GM19467 (cell line): ENCODE results near the gene MAN1A2.
A peak's percentile ranks its signal among the peaks of the same experiment; 100 is the strongest.
"Not testable (repeated sequence)": the region's sequence is repeated elsewhere in the genome, so short reads cannot be mapped to it uniquely, and the experiment has no call there.

Experiments
- ATAC-seq: cut with Tn5 transposase; IDR thresholded peaks from one replicate; pipeline ENCODE4 v1.9.1; 2021; ENCODE audit warnings: mild to moderate bottlenecking, moderate library complexity; ENCODE audit not compliant: unreplicated experiment

MAN1A2 gene

DNA sequence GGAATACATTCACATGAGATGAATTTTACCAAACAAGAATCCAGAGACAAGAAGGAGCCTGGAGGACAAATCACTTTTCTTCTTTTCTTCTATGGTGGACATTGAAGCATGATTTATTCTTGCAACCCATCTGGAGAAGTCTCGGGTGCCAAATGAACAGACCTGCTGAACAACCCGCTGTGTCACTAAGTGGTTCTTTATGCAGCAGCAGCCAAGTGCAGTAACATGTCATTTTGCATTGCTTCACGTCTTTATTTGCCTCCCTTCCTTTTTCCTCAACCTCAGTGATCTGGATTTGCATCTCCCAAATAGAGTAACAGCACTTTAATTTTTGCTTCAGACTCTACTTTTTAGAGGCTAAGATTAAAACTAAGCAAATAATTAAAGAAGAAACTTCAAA, 188.6 kb downstream of the MAN1A2 start:
- ATAC-seq = no peak

DNA sequence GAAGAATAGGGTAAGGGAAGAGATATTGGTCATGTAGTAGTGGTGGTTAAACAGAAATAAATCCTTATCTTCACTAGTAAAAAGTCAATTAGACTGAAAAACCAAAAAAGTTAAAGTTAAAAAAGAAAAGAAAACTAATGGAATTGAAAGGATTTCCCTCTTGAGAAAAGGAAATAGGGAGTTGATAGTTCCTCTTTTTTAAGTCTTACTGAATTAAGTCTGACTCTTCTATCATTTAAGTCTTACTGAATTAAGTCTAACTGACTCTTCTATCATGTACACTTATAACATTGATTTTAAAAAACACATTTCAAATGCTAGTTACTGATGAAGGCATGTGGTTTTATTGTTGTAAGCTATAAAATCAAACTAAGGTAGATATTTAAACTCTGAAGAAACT, 189.1 kb downstream of the MAN1A2 start:
- ATAC-seq = no peak

- ATAC-seq = no peak
Measured at GRCh38 chr1:117556976-117557375, 189.7 kb downstream of the MAN1A2 start.

- not testable (repeated sequence) for ATAC-seq
Measured at GRCh38 chr1:117558451-117558850, 191.2 kb downstream of the MAN1A2 start.

DNA sequence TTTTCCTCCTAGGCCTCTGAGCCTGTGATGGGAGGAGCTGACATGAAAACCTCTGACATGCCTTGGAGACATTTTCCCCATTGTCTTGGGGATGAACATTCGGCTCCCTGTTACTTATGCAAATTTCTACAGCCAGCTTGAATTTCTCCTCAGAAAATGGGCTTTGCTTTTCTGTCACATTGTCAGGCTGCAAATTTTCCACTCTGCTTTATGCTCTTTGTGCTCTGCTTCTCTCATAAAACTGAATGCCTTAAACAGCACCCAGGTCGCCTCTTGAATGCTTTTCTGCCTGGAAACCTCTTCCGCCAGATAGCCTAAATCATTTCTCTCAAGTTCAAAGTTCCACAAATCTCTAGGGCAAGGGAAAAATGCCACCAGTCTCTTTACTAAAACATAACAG, 191.9 kb downstream of the MAN1A2 start:
- ATAC-seq = no peak

GRCh38 chr1:117559985-117560384, 192.7 kb downstream of the MAN1A2 start:
- no peak for ATAC-seq

DNA sequence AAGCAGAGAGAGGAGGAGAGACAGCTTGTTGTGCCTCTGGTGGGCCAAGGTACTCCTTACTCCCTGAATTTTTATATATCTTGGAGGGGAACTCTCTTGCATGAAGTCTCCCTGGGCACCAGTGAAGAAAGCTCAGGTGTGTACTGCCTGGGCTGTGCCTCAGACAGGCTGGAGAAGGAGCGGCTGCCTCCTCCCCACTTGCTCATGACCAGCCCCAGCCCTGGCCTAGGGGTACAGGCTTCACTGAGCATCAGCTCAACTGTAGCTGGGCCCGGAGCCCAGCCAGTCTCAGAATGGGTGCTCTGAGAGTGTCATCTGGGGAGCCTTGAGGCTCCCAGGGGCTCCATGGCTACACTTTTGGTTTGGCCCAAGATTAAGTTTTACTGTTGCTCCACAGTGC, 193.8 kb downstream of the MAN1A2 start:
- ATAC-seq = no peak

- ATAC-seq = no peak
Measured at GRCh38 chr1:117561551-117561950, 194.3 kb downstream of the MAN1A2 start.

- ATAC-seq = no peak
Measured at GRCh38 chr1:117562581-117563491, 195.6 kb downstream of the MAN1A2 start.

GRCh38 chr1:117563492-117563875, 196.2 kb downstream of the MAN1A2 start:
- ATAC-seq = no peak

DNA sequence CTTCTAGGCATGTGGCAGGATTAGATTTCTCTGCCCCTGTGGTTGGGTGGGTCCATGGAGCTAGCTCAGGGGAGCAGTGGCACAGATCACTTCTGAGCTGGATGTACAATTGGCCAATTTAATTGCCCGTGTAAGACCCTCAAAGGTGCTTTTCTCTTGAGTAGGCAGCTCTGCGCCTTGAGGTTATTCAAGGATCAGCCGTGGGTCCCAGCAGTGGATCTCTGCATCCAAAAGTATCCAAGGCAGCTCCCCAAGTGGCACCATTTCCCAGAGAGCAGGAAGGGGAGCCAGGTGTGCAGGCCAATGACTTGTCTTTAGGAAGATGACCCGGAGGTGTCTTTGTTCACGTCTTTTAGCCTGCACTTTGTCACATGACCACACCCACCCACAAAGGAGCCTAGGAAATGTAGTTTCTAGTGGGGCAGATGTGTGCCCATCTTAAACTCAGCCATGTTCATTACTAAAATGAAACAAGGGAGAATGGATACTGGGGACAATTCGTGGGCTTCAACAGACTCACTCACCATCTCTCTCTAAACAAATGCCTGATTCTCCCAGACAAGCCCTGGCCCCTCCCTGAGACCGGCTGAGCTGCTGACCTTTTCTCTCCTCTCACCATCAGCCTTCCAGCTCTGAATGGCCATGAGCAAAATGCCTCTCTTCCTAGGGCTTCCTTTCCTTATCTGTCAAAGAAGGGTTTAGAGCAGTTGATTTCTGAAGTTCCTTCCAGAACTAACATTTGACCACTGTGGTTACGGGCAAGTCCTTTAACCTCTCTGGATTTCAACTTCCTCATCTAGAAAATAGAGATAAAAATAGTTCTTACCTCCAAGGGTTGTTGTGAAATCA, 197.2 kb downstream of the MAN1A2 start:
- no peak for ATAC-seq

- no peak for ATAC-seq
Measured at GRCh38 chr1:117565076-117565556, 197.9 kb downstream of the MAN1A2 start.

DNA sequence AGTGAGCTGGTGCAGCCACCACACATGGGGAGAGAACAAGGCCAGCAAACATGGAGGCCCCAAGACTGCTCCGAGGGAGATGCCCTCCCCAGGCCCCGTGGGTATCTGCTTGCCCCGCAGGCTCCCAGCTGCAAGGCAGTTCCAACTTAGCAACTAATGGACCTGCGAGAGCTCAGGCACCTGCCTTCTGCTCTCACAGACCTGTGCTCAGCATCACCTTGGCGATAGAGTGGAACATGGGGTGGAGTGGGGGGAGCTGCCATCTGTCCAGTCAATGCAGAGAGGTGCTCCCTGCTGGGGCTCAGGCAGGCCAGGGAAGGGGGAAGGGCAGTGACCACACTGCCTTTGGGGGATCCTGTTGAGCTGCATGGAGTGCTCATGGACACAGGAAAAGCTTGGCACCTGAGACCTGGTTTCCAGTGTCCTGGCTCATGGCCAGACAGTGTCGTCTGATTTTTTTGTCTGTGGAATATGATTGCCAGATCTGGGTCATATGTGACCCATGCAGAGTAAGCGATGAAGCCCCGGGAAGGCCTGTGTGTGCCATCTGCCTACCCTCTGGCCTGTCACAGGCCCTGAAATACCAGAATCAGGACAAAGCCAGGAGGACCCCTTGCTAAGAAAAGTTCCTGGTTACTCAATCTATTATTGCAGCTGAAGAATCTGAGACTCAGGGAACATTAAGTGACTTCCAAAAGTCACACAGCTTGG, 198.7 kb downstream of the MAN1A2 start:
- no peak for ATAC-seq

DNA sequence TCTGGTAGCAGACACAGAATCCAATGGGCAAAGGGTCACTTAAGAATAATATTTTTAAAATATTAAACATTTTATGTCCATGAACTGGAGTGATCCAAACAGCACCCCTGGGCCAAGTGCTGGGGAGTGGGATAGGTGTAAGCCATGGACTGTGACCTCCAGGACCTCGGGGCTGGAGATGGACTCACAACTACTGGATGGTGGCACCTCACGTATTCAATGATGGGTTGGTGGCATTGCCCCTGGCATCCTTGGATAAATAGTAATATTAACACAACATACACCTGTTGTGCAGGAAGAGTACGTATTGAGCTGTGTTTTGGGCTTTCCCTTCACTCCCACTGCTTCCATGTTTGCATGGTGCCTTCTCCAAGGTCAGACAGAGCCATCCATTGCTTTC, 199.3 kb downstream of the MAN1A2 start:
- ATAC-seq = no peak

DNA sequence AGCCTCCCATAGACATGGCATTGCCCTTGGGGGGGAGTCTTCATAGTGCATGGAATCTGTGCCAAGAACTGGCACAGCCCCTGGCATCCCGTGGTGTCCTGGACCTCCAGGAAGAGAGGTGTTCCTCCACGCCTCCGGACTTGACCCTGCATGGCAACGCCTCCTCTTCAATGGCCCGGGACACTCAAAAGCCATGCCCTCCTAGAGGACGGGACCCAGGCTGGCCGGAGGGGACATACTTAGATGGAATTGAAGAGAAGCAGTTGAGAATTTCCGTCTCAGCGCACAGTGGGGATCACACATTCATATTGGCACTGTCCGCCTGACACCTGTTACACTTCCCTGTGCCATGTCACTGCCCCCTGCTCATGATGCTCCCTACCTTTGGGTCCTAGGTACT, 200.2 kb downstream of the MAN1A2 start:
- ATAC-seq = no peak

DNA sequence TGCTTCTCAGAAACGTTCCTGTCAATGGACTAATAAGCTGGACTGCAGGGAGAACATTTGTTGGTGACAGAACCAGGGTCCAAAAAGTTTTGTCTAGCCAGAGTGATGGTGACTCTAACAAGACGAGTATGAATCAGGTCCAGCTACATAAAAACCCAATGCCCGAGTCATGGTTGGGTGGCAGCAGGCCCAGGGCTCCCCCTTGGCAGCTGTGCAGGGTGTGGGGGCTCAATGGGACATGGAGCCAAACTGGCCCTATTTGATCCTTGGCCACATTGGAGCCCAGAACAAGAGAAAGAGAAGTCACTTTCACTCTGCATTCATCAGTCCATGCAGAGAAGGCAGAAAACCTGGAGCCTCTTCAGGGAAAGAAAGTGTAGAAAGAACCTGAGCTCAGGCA, 200.7 kb downstream of the MAN1A2 start:
- no peak for ATAC-seq

DNA sequence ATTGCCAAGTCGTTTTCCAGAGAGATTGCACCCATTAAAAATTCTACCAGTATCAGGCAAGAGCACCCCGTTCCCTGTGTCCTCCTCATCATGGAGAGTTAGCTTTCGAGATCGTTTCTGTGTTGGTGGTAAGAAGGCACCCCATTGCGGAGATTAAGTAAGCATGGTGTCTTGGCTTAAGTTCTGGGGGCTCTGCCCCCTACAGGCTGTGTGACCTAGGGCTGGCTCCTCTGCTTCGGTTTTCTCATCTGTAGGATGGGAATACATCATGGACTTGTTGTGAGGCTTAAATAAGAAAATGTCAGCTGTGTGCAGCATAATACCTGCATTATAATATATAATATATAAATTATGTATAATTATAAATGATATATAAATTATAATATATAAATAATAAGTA, 201.8 kb downstream of the MAN1A2 start:
- ATAC-seq = no peak

DNA sequence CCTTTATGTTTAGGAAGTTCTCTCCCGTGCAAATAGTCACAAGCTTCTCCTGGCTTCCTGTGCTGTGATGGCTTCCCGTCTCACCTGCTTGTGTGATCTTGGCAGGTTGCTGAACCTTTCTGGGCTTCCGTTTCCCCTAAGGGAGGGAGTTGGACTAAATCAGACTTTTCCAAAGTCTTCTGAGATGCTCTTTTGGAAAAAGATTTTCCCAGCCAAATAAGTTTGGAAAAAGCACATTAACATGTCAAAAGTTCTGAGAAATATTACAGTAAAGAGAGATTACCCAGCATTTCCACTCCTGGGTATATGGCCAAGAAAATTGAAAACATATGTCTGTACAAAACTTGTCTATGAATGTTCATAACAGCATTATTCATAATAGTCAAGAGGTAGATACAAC, 202.6 kb downstream of the MAN1A2 start:
- ATAC-seq = no peak

DNA sequence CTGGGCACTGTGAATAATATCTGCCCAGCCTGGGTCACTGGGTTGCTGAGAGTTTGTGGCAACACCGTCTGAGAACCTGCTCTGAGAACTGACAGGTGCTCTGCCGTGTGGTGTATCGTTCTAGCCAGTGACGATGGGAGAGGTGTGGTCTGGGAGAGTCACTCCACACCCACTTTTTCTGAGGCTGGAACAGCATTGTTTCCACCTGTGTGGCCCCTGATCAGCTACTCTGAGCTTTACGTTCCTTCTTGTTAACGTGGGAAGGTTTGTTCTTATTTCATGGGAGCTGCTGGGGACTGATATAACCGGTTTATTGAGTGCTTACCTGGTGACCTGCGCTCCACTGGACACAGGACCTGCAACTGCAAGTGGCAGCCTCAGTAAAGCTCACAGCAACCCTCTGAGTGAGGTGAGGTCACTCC, 203.8 kb downstream of the MAN1A2 start:
- ATAC-seq = no peak

DNA sequence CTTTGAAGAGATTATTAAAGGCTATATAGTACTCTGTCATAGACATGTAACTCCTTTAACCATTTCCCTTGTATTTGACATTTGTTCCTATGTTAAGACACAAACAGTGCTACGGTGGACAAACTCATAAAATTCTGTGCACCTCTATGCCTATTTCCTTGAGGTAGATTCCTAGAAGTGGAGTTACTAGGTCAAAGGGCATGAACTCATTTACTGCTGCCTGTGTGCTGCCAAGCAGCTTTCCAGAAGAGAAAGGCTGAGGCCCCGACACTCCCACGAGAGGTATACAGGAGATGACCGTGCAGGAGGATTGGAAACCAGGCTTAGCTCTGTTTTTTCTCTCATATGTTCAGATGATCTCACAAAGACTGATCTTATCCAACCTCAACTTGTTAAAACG, 204.2 kb downstream of the MAN1A2 start:
- ATAC-seq = no peak

DNA sequence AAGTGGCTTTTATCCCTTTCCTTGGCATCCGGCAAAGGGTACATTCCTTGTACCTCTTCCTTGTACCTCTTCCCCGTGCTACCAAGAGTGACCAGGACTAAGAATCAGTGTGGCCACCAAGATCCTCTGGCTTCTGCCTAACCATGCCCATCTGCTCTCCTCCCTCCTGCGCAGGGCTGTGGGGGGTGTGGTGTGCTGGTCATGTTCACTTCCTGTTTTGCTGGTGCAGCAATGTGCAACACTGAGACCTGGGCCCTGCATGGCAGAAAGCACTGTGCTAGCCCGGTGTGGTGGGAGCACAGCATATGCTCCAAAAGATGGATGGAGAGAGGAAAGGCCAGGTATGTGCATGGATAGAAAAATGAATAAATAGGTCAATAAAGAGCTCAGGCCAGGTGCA, 205.3 kb downstream of the MAN1A2 start:
- peak; percentile 64 for ATAC-seq
